Central memory CD4-positive, alpha-beta T cell (primary cell): ENCODE data around the gene DNMT3A.

Experiments used
- DNase-seq: peaks from one replicate; pipeline ENCODE4 v3.0.0; 2022

DNMT3A gene

GRCh38 chr2:25197336-25198208 is 144.2 kb downstream of the DNMT3A start:
- no peak for DNase-seq

GRCh38 chr2:25194576-25195122 is 147.1 kb downstream of the DNMT3A start:
- no peak for DNase-seq

GRCh38 chr2:25190536-25190935 is 151.2 kb downstream of the DNMT3A start:
- no peak for DNase-seq

- DNase-seq, result no peak
Measured at GRCh38 chr2:25188405-25188804, 153.3 kb downstream of the DNMT3A start.

GRCh38 chr2:25187729-25188350 is 153.9 kb downstream of the DNMT3A start:
- DNase-seq, result no peak

- no peak for DNase-seq
Measured at GRCh38 chr2:25184254-25184653, 157.5 kb downstream of the DNMT3A start.

- no peak for DNase-seq
Measured at GRCh38 chr2:25178976-25179375, 162.7 kb downstream of the DNMT3A start.
